NK-92 (cell line): Measurements from ENCODE around the gene SLC35B1.
"Not testable (repeated sequence)": the region's sequence is repeated elsewhere in the genome, so short reads cannot be mapped to it uniquely, and the experiment has no call there.

Source experiments
- DNase-seq: peaks from one replicate; lab custom pipeline; 2025; ENCODE audit not compliant: unreplicated experiment; lab: John Stamatoyannopoulos, UW

Gene SLC35B1

GRCh38 chr17:49734515-49735490, 27.0 kb upstream of the SLC35B1 start:
- no peak for DNase-seq

- DNase-seq: no peak
Measured at GRCh38 chr17:49731435-49731831, 23.7 kb upstream of the SLC35B1 start.

- no peak for DNase-seq
Measured at GRCh38 chr17:49730785-49731434, 23.1 kb upstream of the SLC35B1 start.

- no peak for DNase-seq
Measured at GRCh38 chr17:49730078-49730784, 22.5 kb upstream of the SLC35B1 start.

- no peak for DNase-seq
Measured at GRCh38 chr17:49729069-49729468, 21.3 kb upstream of the SLC35B1 start.

GRCh38 chr17:49728425-49728824, 20.7 kb upstream of the SLC35B1 start:
- no peak for DNase-seq

- no peak for DNase-seq
Measured at GRCh38 chr17:49727380-49727779, 19.6 kb upstream of the SLC35B1 start.

- no peak for DNase-seq
Measured at GRCh38 chr17:49725452-49726130, 17.8 kb upstream of the SLC35B1 start.

- DNase-seq: not testable (repeated sequence)
Measured at GRCh38 chr17:49724552-49724951, 16.8 kb upstream of the SLC35B1 start.

GRCh38 chr17:49723423-49723822, 15.7 kb upstream of the SLC35B1 start:
- no peak for DNase-seq

- no peak for DNase-seq
Measured at GRCh38 chr17:49722066-49722465, 14.3 kb upstream of the SLC35B1 start.

GRCh38 chr17:49717371-49717861, 9.7 kb upstream of the SLC35B1 start:
- DNase-seq: no peak

- DNase-seq: no peak
Measured at GRCh38 chr17:49716668-49717364, 9.1 kb upstream of the SLC35B1 start.

- DNase-seq: no peak
Measured at GRCh38 chr17:49715717-49716279, 8.0 kb upstream of the SLC35B1 start.

GRCh38 chr17:49715216-49715615, 7.5 kb upstream of the SLC35B1 start:
- DNase-seq: no peak

- no peak for DNase-seq
Measured at GRCh38 chr17:49708515-49709183, 885 bp upstream of the SLC35B1 start.

- no peak for DNase-seq
Measured at GRCh38 chr17:49707246-49707607, 537 bp downstream of the SLC35B1 start.

GRCh38 chr17:49705254-49705653, 2.5 kb downstream of the SLC35B1 start:
- no peak for DNase-seq

GRCh38 chr17:49703557-49704277, 4.0 kb downstream of the SLC35B1 start:
- DNase-seq: no peak
